Smooth muscle cell (in vitro differentiated cells): ENCODE data around the gene AKT3. TPM values are rescaled to one million over a fixed set of nuclear protein-coding genes. Genes with fewer than 3 reads are reported as not detected.

ENCODE experiments used
- DNase-seq: peaks from one replicate; lab custom pipeline; 2025; ENCODE audit not compliant: unreplicated experiment; lab: John Stamatoyannopoulos, UW
- H2AFZ ChIP-seq: fragments of 200-600 bp; sonication (generic); 2 replicates; pipeline ENCODE4 v1.6.0; 2016; ENCODE audit warnings: antibody characterized with exemption, low read depth, mild to moderate bottlenecking
- H3F3A ChIP-seq: fragments of 200-600 bp; sonication (generic); 2 replicates; pipeline ENCODE4 v1.6.0; 2017; ENCODE audit warnings: antibody characterized with exemption, low read depth
- H3K27ac ChIP-seq: fragments of 200-600 bp; sonication (generic); 2 replicates; pipeline ENCODE4 v1.5.1; 2016; ENCODE audit warnings: low read depth, mild to moderate bottlenecking
- H3K27me3 ChIP-seq: fragments of 200-600 bp; sonication (generic); 2 replicates; pipeline ENCODE4 v1.6.1; 2016; ENCODE audit warnings: low read depth, mild to moderate bottlenecking
- H3K36me3 ChIP-seq: fragments of 200-600 bp; sonication (generic); 2 replicates; pipeline ENCODE4 v1.5.1; 2016; ENCODE audit warnings: low read depth
- H3K4me1 ChIP-seq: fragments of 200-600 bp; sonication (generic); 2 replicates; pipeline ENCODE4 v1.5.1; 2016; ENCODE audit warnings: low read depth
- H3K4me2 ChIP-seq: fragments of 200-600 bp; sonication (generic); 2 replicates; pipeline ENCODE4 v1.6.0; 2016; ENCODE audit warnings: mild to moderate bottlenecking
- H3K4me3 ChIP-seq: fragments of 200-600 bp; sonication (generic); 2 replicates; pipeline ENCODE4 v1.5.1; 2016; ENCODE audit warnings: mild to moderate bottlenecking
- H3K79me2 ChIP-seq: fragments of 200-600 bp; sonication (generic); 2 replicates; pipeline ENCODE4 v1.6.0; 2016; ENCODE audit warnings: low read depth, mild to moderate bottlenecking
- H3K9ac ChIP-seq: fragments of 200-600 bp; sonication (generic); 2 replicates; pipeline ENCODE4 v1.6.0; 2016; ENCODE audit warnings: low read depth
- H3K9me3 ChIP-seq: fragments of 200-600 bp; sonication (generic); replicated peaks from 2 replicates; pipeline ENCODE4 v1.5.1; 2016; ENCODE audit warnings: low read depth
- H4K20me1 ChIP-seq: fragments of 200-600 bp; sonication (generic); 2 replicates; pipeline ENCODE4 v1.6.0; 2016; ENCODE audit warnings: low read depth
- WGBS: methylation state at CpG from one replicate; pipeline ENCODE4 v1.1.7; 2016; ENCODE audit warnings: low lambda C conversion rate; 5-methylcytosine and 5-hydroxymethylcytosine counted together
- polyA plus RNA-seq: library from polyadenylated mRNA; unstranded; fragments of >200 nt; fragmentation: Nextera tagmentation; extraction: Ambion mirVana; gene quantifications from 2 replicates; pipeline ENCODE4 v1.2.1, GENCODE V29; 2016
- total RNA-seq: library from RNA; depleted of rRNA; stranded (reverse); fragments of >200 nt; gene quantifications from 2 replicates; pipeline ENCODE4 v1.2.3, GENCODE V29; 2014
- TF ChIP-seq, protein P1 (sequence below): fragments of 200-600 bp; sonication (generic); IDR thresholded peaks from 2 replicates; pipeline ENCODE4 v1.5.1; 2017; ENCODE audit warnings: borderline replicate concordance, mild to moderate bottlenecking, antibody characterized with exemption; ENCODE audit not compliant: insufficient read depth, poor library complexity, severe bottlenecking

Gene AKT3
- total and polyA plus RNA-seq, 2 experiments from 2014 or later: 5.5 to 32.3 TPM

DNA sequence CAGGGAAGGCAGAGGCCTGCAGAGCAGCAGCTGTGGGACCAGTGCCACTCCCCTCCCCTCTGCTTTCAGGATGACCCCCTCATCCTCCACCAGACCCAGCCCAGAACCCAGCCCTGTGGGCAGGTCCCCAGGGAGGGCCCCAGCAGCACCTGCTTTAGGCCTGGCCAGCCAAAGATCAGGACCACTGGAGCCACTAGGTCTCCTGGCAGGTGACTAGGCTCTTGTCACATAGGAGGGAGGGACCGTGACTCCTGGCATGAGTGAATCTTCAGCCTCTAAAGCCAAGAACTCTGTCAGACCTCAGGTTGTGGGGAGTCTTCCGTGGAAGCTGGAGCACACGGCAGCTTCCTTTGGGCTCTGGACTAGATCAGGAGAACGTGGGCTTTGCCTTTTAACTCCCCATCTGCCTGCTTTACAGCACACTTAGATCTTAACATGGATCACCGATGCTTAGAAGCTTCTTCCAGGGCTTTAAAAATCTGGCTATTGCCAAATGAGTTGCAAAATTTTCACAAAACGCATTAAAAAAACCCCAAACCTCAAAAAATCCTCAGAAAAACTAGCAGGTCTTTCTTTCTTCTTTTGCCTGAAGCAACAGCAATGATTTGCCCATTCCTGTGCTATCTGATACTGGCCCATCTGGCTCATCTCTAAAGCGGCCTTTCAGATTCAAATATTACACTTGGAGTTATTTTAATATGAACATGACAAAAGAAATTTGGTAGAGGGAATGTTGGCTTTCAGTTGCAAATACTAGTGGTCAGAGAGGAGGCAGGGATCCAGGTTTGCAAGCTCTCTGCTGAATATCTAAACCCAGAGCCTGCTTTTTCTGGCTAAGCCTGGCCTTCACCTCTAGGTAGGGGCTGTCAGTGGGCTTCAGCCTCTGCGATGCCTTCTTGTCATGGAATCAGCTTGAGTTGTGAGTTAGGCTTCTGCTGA lies 359.0 kb downstream of the AKT3 start:
- Histone ChIP-seq H3K27me3 (no peaks in the 10 kb centered on the region), H4K20me1 (no peaks in the 10 kb centered on the region), H3K9me3 (no peaks in the 10 kb centered on the region), H3K79me2 (no peaks in the 10 kb centered on the region), H3K9ac (no peak overlapping the region), H3K4me2 (no peak overlapping the region), H3K4me1 (peaks cover 14% of the 10 kb centered on the region), H3K27ac (no peak overlapping the region), H3K36me3 (no peaks in the 10 kb centered on the region), H3F3A (peaks cover 9% of the 10 kb centered on the region), H3K4me3 (no peak overlapping the region), H2AFZ (no peak overlapping the region)
- DNase-seq: no peak
- TF ChIP-seq, protein P1, sequence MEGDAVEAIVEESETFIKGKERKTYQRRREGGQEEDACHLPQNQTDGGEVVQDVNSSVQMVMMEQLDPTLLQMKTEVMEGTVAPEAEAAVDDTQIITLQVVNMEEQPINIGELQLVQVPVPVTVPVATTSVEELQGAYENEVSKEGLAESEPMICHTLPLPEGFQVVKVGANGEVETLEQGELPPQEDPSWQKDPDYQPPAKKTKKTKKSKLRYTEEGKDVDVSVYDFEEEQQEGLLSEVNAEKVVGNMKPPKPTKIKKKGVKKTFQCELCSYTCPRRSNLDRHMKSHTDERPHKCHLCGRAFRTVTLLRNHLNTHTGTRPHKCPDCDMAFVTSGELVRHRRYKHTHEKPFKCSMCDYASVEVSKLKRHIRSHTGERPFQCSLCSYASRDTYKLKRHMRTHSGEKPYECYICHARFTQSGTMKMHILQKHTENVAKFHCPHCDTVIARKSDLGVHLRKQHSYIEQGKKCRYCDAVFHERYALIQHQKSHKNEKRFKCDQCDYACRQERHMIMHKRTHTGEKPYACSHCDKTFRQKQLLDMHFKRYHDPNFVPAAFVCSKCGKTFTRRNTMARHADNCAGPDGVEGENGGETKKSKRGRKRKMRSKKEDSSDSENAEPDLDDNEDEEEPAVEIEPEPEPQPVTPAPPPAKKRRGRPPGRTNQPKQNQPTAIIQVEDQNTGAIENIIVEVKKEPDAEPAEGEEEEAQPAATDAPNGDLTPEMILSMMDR: no peak
- 57% methylated on average over 8 of the region's 8 CpGs for WGBS

DNA sequence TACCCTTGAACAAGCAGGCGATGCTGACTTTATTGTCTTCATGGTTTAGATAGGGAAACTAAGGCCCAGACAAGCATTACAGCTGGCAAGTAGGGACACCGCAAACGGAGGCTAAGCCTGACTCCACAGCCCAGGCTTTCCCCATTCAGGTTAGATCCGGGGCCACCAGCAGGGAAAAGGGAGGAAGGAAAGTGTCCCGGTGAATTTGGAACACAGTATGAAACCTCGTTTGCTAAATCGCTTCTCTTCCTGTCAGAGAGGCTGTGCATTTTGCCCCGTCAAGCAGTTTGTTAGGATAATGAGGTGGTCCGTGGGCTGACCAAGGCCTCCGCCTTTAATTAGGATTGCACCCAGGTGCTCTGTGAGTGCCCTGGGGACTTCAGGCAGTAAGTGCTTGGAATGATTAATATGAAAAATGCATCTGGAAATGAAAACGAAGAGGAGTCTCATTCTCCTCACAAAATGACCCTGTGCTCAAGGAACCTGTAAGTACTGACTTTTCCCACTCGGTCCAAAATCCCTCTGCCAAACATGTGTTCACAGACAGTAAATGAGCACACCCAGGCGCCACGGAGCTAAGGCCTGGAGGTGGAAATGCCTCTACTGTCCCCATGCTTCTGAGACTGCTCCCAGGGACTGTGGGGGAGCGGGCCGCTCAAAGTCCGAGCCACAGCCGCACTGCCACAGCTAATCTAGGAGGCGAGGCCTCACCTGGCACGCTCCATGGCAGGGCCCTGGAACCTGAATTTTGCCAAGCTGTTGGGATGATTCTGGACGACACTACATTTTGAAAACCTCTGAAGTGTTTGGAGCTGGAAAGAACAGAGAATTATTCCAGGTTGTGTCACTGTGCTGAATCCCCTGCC lies 360.1 kb downstream of the AKT3 start:
- H4K20me1 ChIP-seq: no peaks in the 10 kb centered on the region
- no peak overlapping the region for H3K27ac ChIP-seq
- DNase-seq: no peak
- no peak overlapping the region for H2AFZ ChIP-seq
- peaks cover 14% of the 10 kb centered on the region for H3K4me1 ChIP-seq
- H3K36me3 ChIP-seq: no peaks in the 10 kb centered on the region
- no peaks in the 10 kb centered on the region for H3K27me3 ChIP-seq
- WGBS: 86% methylated on average over 21 of the region's 21 CpGs
- TF ChIP-seq, protein P1: no peak
- no peaks in the 10 kb centered on the region for H3K9me3 ChIP-seq
- H3K79me2 ChIP-seq: no peaks in the 10 kb centered on the region
- no peak overlapping the region for H3K4me3 ChIP-seq
- H3K4me2 ChIP-seq: no peak overlapping the region
- H3F3A ChIP-seq: peaks cover 9% of the 10 kb centered on the region
- no peak overlapping the region for H3K9ac ChIP-seq

DNA sequence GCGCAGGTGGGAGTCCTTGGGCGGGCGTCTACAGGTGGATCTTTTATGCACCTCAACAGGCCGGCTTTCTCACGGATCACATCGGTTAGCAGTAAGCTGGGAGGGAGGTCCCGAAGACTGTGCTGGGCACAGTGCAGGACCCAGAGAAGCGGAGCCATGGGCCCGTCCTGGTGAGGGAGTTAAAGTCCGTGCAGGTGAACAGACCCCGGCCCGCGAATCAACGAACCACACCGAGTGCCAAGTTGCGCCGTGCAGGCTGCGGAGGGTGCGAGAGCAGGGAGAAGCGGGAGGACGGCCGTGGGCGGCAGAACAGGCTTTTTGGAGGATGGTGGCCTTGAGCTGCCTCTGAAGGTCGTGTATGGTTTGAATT lies 360.9 kb downstream of the AKT3 start:
- no peaks in the 10 kb centered on the region for H3K27me3 ChIP-seq
- peaks cover 6% of the 10 kb centered on the region for H3F3A ChIP-seq
- no peak overlapping the region for H3K4me2 ChIP-seq
- no peak for DNase-seq
- no peaks in the 10 kb centered on the region for H3K79me2 ChIP-seq
- H3K9ac ChIP-seq: no peak overlapping the region
- H4K20me1 ChIP-seq: no peaks in the 10 kb centered on the region
- H3K4me1 ChIP-seq: peaks cover 14% of the 10 kb centered on the region
- H3K4me3 ChIP-seq: no peak overlapping the region
- 92% methylated on average over 24 of the region's 24 CpGs for WGBS
- no peaks in the 10 kb centered on the region for H3K36me3 ChIP-seq
- TF ChIP-seq, protein P1: no peak
- H2AFZ ChIP-seq: no peak overlapping the region
- no peak overlapping the region for H3K27ac ChIP-seq
- no peaks in the 10 kb centered on the region for H3K9me3 ChIP-seq
